ENCODE data around the gene TSC22D1.

DNA sequence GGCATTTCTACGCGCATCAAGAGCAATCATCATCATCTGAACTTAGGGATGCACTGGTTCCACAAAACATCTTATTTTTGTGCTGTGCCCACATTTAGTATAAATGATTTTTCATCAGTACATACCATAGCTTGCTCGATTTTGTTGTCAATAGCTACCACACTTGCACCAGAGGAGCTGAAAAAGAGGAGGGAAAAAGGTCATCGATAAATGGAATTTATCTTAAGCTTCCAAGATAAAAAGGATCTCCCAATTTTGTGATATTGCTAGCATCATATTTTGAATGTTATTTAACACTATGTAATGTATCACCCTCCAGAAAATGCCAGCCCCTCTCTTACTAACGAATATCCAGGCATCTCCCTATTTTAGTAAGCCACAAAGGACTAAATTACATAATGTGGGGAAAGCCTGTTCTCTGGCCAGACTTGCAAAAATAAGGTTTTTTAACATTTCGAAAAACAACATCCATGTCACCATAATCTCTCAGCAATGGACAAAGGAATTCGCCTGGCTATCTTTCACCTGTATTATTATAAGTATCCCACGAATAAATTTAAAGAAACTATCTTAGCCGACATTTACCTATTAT, 140.1 kb downstream of the TSC22D1 start:
- TF ChIP-seq POLR2AphosphoS5 (IDR thresholded peaks at IDR 0.05; ENCODE audit: low read depth, low read length) (no peak), SIN3A (IDR thresholded peaks at IDR 0.05; ENCODE audit: borderline replicate concordance, insufficient read depth, low read length) (no peak), FOXP2 (optimal IDR thresholded peaks at IDR 0.05; ENCODE audit: borderline replicate concordance, extremely low read depth, extremely low read length, insufficient read depth) (no peak), TAF1 (IDR thresholded peaks at IDR 0.05; ENCODE audit: borderline replicate concordance, insufficient read depth, low read length) (no peak)
- TF ChIP-seq, protein P1, sequence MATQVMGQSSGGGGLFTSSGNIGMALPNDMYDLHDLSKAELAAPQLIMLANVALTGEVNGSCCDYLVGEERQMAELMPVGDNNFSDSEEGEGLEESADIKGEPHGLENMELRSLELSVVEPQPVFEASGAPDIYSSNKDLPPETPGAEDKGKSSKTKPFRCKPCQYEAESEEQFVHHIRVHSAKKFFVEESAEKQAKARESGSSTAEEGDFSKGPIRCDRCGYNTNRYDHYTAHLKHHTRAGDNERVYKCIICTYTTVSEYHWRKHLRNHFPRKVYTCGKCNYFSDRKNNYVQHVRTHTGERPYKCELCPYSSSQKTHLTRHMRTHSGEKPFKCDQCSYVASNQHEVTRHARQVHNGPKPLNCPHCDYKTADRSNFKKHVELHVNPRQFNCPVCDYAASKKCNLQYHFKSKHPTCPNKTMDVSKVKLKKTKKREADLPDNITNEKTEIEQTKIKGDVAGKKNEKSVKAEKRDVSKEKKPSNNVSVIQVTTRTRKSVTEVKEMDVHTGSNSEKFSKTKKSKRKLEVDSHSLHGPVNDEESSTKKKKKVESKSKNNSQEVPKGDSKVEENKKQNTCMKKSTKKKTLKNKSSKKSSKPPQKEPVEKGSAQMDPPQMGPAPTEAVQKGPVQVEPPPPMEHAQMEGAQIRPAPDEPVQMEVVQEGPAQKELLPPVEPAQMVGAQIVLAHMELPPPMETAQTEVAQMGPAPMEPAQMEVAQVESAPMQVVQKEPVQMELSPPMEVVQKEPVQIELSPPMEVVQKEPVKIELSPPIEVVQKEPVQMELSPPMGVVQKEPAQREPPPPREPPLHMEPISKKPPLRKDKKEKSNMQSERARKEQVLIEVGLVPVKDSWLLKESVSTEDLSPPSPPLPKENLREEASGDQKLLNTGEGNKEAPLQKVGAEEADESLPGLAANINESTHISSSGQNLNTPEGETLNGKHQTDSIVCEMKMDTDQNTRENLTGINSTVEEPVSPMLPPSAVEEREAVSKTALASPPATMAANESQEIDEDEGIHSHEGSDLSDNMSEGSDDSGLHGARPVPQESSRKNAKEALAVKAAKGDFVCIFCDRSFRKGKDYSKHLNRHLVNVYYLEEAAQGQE (IDR thresholded peaks at IDR 0.05; ENCODE audit: insufficient read depth in 1 of 2, low read depth in 2 of 2, low read length in 2 of 2) = no peak

Measured in PFSK-1 (cell line).